SK-N-SH (cell line): ENCODE data around the gene USP31.

ENCODE experiments used
- CTCF ChIP-seq: fragments of 200-600 bp; sonication (generic); IDR thresholded peaks from 2 replicates; pipeline ENCODE4 v1.6.1; 2017; ENCODE audit warnings: antibody characterized with exemption, mild to moderate bottlenecking, moderate library complexity
- EP300 ChIP-seq, 2 experiments: IDR thresholded peaks; 2 replicates each; pipeline versions ENCODE4 v1.4.0 to v1.6.1; 2012; ENCODE audit warnings: borderline replicate concordance in 1 of 2, low read depth in 1 of 2, low read length in 1 of 2
- EZH2phosphoT487 ChIP-seq: fragments of 200-600 bp; sonication (generic); IDR thresholded peaks from 2 replicates; pipeline ENCODE4 v1.6.1; 2017; ENCODE audit warnings: low read depth, mixed run types, mild to moderate bottlenecking, antibody characterized with exemption, moderate library complexity, borderline replicate concordance
- FOXM1 ChIP-seq: IDR thresholded peaks from 2 replicates; pipeline ENCODE4 v1.4.0; 2012; ENCODE audit warnings: low read depth, mild to moderate bottlenecking
- MAX ChIP-seq: IDR thresholded peaks from 2 replicates; pipeline ENCODE4 v1.4.0; 2012; ENCODE audit warnings: low read depth
- POLR2AphosphoS5 ChIP-seq: IDR thresholded peaks from 2 replicates; pipeline ENCODE4 v1.6.1; 2012; ENCODE audit warnings: low read depth, low read length
- RFX5 ChIP-seq: IDR thresholded peaks from 2 replicates; pipeline ENCODE4 v1.6.1; 2012; ENCODE audit warnings: mild to moderate bottlenecking, improper control_type of control experiment, low read length
- TAF1 ChIP-seq: IDR thresholded peaks from 2 replicates; pipeline ENCODE4 v1.6.1; 2012; ENCODE audit warnings: low read depth, mild to moderate bottlenecking, low read length, moderate library complexity, borderline replicate concordance

DNA sequence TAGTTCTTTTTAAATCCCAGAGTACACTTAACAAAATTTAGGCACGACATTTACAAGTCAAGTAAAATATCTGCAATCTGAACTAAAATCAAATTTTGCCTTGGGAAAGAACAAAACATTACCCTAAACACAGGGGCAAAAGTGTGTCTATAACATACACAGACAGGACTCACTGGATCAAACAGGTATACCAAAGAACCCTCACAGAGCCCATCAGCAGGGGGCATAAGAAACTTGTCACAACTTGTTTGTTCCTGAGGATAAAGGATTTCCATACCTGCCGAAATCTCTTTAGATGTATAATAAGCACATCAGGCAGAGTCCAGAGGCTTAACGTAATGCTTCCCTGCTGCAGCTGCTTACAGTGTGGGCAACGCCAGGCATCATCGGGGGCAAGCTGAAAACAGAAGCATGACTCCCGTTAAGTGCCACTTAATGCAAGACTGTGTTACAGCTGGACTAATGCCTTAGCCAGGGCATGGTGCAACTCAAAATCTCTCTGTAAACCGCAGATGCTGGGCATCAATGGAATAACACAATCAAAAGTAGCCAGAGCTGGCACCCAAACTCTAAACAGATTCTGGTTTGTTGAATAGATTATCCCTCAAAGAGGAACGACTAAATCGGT is 67.0 kb downstream of the USP31 start:
- TF ChIP-seq RFX5 (no peak), CTCF (no peak), FOXM1 (no peak), TAF1 (no peak), EZH2phosphoT487 (no peak), EP300 (IDR thresholded peaks at IDR 0.05; ENCODE audit: borderline replicate concordance in 1 of 2, low read depth in 1 of 2, low read length in 1 of 2) (peak in 1 of 2 experiments; percentile 47; a peak in 1 of 4 replicates), MAX (no peak), POLR2AphosphoS5 (no peak)
